IPS-20b (cell line): ENCODE data around the gene MANBA.

Source experiments
- H3K27ac ChIP-seq: one replicate; pipeline ENCODE4 v1.5.1; 2013; ENCODE audit warnings: low read length
- H3K27me3 ChIP-seq: 2 replicates; pipeline ENCODE4 v1.6.1; 2013; ENCODE audit warnings: mild to moderate bottlenecking, low read length, inconsistent platforms; ENCODE audit not compliant: insufficient read depth
- H3K36me3 ChIP-seq: 2 replicates; pipeline ENCODE4 v1.6.1; 2013; ENCODE audit warnings: low read depth, mild to moderate bottlenecking, inconsistent platforms, low read length, moderate library complexity; ENCODE audit not compliant: insufficient read depth
- H3K4me1 ChIP-seq: 2 replicates; pipeline ENCODE4 v1.6.1; 2013; ENCODE audit warnings: mild to moderate bottlenecking, control low read depth, inconsistent platforms, low read length, moderate library complexity; ENCODE audit not compliant: insufficient read depth
- H3K4me3 ChIP-seq: 2 replicates; pipeline ENCODE4 v1.5.1; 2013; ENCODE audit warnings: mild to moderate bottlenecking, low read length, inconsistent platforms
- H3K9ac ChIP-seq: 2 replicates; pipeline ENCODE4 v1.6.1; 2013; ENCODE audit warnings: low read depth, mild to moderate bottlenecking, inconsistent platforms, low read length, moderate library complexity
- H3K9me3 ChIP-seq: 2 replicates; pipeline ENCODE4 v1.6.1; 2013; ENCODE audit warnings: mild to moderate bottlenecking, low read depth, low read length, inconsistent platforms; ENCODE audit not compliant: insufficient read depth

Gene MANBA

GRCh38 chr4:102610476-102610875 lies 150.3 kb downstream of the MANBA start:
- Histone ChIP-seq H3K9ac (no peak overlapping the region), H3K9me3 (no peaks in the 10 kb centered on the region), H3K36me3 (no peaks in the 10 kb centered on the region; the same call in 1 of the 2 replicates), H3K27me3 (no peaks in the 10 kb centered on the region), H3K27ac (no peak overlapping the region), H3K4me1 (peaks cover 8% of the 10 kb centered on the region; the same call in 1 of the 2 replicates), H3K4me3 (no peak overlapping the region)

GRCh38 chr4:102610007-102610406 lies 150.8 kb downstream of the MANBA start:
- Histone ChIP-seq H3K27ac (no peak overlapping the region), H3K9me3 (no peaks in the 10 kb centered on the region), H3K9ac (no peak overlapping the region), H3K27me3 (no peaks in the 10 kb centered on the region), H3K36me3 (no peaks in the 10 kb centered on the region; the same call in 1 of the 2 replicates), H3K4me1 (peaks cover 5% of the 10 kb centered on the region; the same call in 1 of the 2 replicates), H3K4me3 (no peak overlapping the region)

DNA sequence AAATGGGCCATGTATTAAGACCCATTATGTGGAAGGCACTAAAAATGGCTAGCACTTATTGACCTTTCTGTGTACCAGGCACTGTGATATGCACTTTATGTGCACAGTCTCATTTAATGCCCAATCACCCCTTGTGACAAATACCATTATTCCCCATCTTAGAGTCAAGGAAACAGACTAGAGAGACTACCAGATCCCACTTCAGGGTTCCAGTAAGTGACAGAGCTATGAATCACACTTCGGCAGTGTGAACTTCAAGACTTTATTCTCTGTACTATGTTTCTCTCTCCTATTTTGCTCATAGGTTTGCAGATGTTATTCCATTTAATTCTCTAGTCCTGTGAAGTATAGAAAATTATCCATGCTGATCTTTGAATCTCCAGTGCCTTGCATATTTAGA lies 152.6 kb downstream of the MANBA start:
- Histone ChIP-seq H3K27ac (no peak overlapping the region), H3K9ac (no peak overlapping the region), H3K9me3 (no peaks in the 10 kb centered on the region), H3K4me3 (no peak overlapping the region), H3K4me1 (no peaks in the 10 kb centered on the region), H3K36me3 (no peaks in the 10 kb centered on the region; the same call in 1 of the 2 replicates), H3K27me3 (no peaks in the 10 kb centered on the region)

DNA sequence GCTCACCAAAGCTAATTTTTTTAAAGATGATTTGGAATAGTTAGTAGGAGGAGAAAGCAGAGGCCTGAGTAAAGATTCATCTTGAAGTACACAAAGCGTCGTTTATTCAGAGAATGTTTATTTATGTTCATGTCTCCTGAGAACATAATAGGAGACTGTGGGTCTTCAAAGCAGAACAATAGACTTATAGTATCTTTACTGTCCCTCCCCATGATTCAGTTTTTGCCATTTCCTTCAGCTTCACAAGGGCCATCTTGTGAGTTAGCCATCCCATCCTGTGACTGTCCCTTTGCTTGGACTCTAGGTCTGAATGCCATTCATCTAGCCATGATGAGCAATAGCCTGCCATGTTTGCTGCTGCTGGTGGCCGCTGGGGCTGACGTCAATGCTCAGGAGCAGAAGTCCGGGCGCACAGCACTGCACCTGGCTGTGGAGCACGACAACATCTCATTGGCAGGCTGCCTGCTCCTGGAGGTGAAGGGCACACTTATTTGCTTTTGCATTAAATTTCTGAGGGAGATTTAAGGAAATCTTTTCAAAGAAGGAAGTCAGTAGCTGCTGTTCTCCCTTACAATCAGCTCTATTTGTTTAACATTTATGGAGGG lies 153.8 kb downstream of the MANBA start:
- Histone ChIP-seq H3K4me3 (no peak overlapping the region), H3K4me1 (no peaks in the 10 kb centered on the region), H3K36me3 (no peaks in the 10 kb centered on the region; the same call in 1 of the 2 replicates), H3K9ac (no peak overlapping the region), H3K9me3 (no peaks in the 10 kb centered on the region), H3K27me3 (no peaks in the 10 kb centered on the region), H3K27ac (no peak overlapping the region)

DNA sequence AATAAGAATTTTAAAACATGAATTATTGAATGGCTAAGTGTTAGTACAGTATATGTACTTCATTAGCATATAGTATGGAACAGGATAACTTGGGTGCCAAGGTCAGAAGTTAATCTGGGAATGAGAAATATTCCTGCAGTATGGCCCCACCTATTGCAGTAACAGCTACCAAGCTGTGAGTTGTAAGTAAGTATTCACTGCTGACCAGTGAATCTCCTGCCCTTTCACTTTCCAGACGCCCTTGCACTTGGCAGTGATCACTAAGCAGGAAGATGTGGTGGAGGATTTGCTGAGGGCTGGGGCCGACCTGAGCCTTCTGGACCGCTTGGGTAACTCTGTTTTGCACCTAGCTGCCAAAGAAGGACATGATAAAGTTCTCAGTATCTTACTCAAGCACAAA lies 154.5 kb downstream of the MANBA start:
- Histone ChIP-seq H3K27ac (no peak overlapping the region), H3K4me3 (no peak overlapping the region), H3K36me3 (no peaks in the 10 kb centered on the region; the same call in 1 of the 2 replicates), H3K4me1 (no peaks in the 10 kb centered on the region), H3K27me3 (no peaks in the 10 kb centered on the region), H3K9me3 (no peaks in the 10 kb centered on the region), H3K9ac (no peak overlapping the region)

GRCh38 chr4:102604222-102604940 lies 156.4 kb downstream of the MANBA start:
- Histone ChIP-seq H3K36me3 (no peaks in the 10 kb centered on the region), H3K9ac (no peak overlapping the region), H3K4me1 (no peaks in the 10 kb centered on the region), H3K27me3 (no peaks in the 10 kb centered on the region), H3K9me3 (no peaks in the 10 kb centered on the region), H3K4me3 (no peak overlapping the region), H3K27ac (no peak overlapping the region)

DNA sequence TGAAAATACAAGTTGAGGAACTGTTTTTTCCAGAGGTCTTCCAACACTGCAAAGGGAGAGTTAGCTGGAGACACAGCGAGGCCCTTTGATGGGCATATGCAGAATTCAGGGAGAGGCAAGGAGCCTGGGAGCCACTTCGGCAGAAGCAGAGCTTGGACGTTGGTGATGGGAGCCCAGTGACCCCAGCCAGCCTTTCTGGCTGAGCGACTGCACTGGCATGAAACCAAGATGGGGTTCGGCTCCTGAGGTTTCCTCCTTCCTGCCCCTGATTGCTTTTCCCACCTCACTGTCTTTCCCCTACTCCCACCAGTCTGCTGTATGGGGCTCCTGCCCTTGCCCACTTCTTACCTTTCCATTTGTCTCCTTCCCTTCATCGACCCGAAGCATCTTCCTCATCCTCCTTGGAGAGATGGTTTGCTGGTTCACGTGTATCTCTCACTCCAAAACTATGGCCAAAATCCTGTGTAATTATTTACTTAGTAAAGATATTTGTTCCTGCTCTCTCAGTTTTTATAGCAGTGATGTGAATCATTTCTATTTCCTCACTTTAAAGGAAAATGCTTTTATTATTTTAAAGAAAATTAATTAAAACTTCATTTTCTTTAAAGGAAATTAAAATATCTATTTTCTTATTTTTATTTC lies 159.1 kb downstream of the MANBA start:
- no peaks in the 10 kb centered on the region for H3K27me3 ChIP-seq
- H3K4me1 ChIP-seq, result no peaks in the 10 kb centered on the region
- peaks cover 2% of the 10 kb centered on the region; the same call in 1 of the 2 replicates for H3K36me3 ChIP-seq
- H3K9me3 ChIP-seq, result no peaks in the 10 kb centered on the region
- no peak overlapping the region for H3K4me3 ChIP-seq
- no peak overlapping the region for H3K9ac ChIP-seq
- H3K27ac ChIP-seq, result no peak overlapping the region

- no peaks in the 10 kb centered on the region for H3K27me3 ChIP-seq
- no peaks in the 10 kb centered on the region for H3K4me1 ChIP-seq
- no peaks in the 10 kb centered on the region for H3K9me3 ChIP-seq
- H3K36me3 ChIP-seq, result peaks cover 6% of the 10 kb centered on the region; the same call in 1 of the 2 replicates
- no peak overlapping the region for H3K9ac ChIP-seq
- H3K27ac ChIP-seq, result no peak overlapping the region
- no peak overlapping the region for H3K4me3 ChIP-seq
These were observed 160.1 kb downstream of the MANBA start for GRCh38 chr4:102600689-102601088.

DNA sequence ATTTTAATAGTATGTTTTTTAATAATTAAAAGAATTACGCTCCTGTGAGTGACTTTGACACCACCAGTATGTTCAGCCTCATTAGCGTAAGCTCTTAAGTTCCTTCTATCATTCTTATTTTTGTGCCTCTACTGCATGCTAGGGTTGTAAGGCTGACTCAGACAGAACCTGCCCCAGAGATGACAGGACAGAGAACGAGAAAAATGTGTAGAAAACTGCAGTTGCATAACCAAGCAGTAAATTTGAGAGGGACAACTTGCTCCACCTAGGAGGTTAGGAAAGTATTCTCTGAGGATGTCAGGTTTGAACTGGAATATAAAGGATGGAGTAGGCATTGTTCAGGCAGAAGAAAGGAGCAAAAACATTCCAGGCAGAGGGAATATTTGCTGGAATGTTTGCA lies 160.9 kb downstream of the MANBA start:
- Histone ChIP-seq H3K4me1 (no peaks in the 10 kb centered on the region), H3K27me3 (no peaks in the 10 kb centered on the region), H3K36me3 (peaks cover 6% of the 10 kb centered on the region; the same call in 1 of the 2 replicates), H3K9ac (no peak overlapping the region), H3K9me3 (no peaks in the 10 kb centered on the region), H3K4me3 (no peak overlapping the region), H3K27ac (no peak overlapping the region)

GRCh38 chr4:102599455-102599854 lies 161.3 kb downstream of the MANBA start:
- Histone ChIP-seq H3K9me3 (no peaks in the 10 kb centered on the region), H3K9ac (no peak overlapping the region), H3K27me3 (no peaks in the 10 kb centered on the region), H3K4me3 (no peak overlapping the region), H3K27ac (no peak overlapping the region), H3K36me3 (peaks cover 6% of the 10 kb centered on the region; the same call in 1 of the 2 replicates), H3K4me1 (no peaks in the 10 kb centered on the region)

DNA sequence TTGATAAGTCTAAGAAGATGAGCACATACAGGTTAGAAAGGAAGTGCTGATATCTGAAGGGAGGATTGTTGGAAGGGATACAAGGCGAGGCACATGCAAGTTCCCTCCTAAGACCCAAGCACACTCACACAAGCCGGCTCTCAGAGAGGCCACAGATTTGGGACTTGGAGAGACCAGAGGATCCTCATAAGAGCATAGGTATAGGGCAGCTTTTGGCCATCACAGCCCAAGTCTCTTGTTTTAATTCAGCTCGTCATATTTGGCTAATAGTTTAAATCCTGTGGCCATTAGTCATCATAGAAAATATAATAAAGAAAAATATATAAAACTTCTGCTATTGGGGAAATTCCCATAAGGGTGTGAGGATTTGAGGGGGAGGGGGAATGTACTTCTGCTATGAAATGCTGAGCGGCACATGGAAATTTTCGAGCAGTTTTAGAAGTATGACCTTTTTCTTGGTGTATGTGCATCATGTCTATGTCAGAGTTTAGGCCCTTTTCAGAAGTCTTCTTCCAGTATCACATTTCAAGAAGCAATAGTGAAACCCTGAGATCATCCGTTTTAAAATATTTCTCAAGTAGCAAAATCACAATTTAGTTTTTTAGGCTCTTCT lies 161.9 kb downstream of the MANBA start:
- no peaks in the 10 kb centered on the region for H3K27me3 ChIP-seq
- no peak overlapping the region for H3K27ac ChIP-seq
- peaks cover 6% of the 10 kb centered on the region; the same call in 1 of the 2 replicates for H3K36me3 ChIP-seq
- no peak overlapping the region for H3K4me3 ChIP-seq
- H3K9me3 ChIP-seq, result no peaks in the 10 kb centered on the region
- H3K9ac ChIP-seq, result no peak overlapping the region
- no peaks in the 10 kb centered on the region for H3K4me1 ChIP-seq
